GM06990 (cell line): Measurements from ENCODE around the gene ATP2A2.

Source experiments
- DNase-seq: peaks from one replicate; pipeline ENCODE4 v3.0.0-alpha.2; 2011; ENCODE audit not compliant: insufficient read length; ENCODE audit errors: extremely low read depth
- H3K27me3 ChIP-seq: replicated peaks from 2 replicates; pipeline ENCODE4 v1.6.0; 2011; ENCODE audit warnings: low read length; ENCODE audit not compliant: control insufficient read depth, insufficient read depth
- H3K36me3 ChIP-seq: 2 replicates; pipeline ENCODE4 v1.5.1; 2011; ENCODE audit warnings: low read length; ENCODE audit not compliant: control insufficient read depth, insufficient read depth
- H3K4me3 ChIP-seq: replicated peaks from 2 replicates; pipeline ENCODE4 v1.5.1; 2011; ENCODE audit warnings: low read depth, mild to moderate bottlenecking, control low read depth, low read length
- CTCF ChIP-seq: IDR thresholded peaks from 2 replicates; pipeline ENCODE4 v1.5.1; 2011; ENCODE audit warnings: low read length, control low read depth, mild to moderate bottlenecking, inconsistent platforms; ENCODE audit not compliant: insufficient read depth, poor library complexity, severe bottlenecking

Gene ATP2A2

GRCh38 chr12:110277530-110278254, 3.4 kb upstream of the ATP2A2 start:
- Histone ChIP-seq H3K36me3 (no peaks in the 10 kb centered on the region), H3K4me3 (no peak overlapping the region), H3K27me3 (no peaks in the 10 kb centered on the region)
- DNase-seq = no peak
- no peak for TF ChIP-seq CTCF

GRCh38 chr12:110278255-110278536, 2.9 kb upstream of the ATP2A2 start:
- no peak overlapping the region for H3K4me3 ChIP-seq
- no peaks in the 10 kb centered on the region for H3K27me3 ChIP-seq
- no peak for DNase-seq
- no peak for TF ChIP-seq CTCF
- H3K36me3 ChIP-seq = no peaks in the 10 kb centered on the region

- DNase-seq = no peak
- TF ChIP-seq CTCF = no peak
- Histone ChIP-seq H3K4me3 (no peak overlapping the region; the same call in 1 of the 2 replicates), H3K27me3 (no peaks in the 10 kb centered on the region), H3K36me3 (no peaks in the 10 kb centered on the region)
These were observed 1.3 kb upstream of the ATP2A2 start for GRCh38 chr12:110279566-110280375.

GRCh38 chr12:110280392-110280778, 662 bp upstream of the ATP2A2 start:
- no peak for DNase-seq
- Histone ChIP-seq H3K36me3 (no peaks in the 10 kb centered on the region; the same call in 1 of the 2 replicates), H3K27me3 (no peaks in the 10 kb centered on the region), H3K4me3 (peak overlapping the region; percentile 81)
- TF ChIP-seq CTCF = no peak

- peak overlapping the region; percentile 97 for H3K4me3 ChIP-seq
These were observed 677 bp downstream of the ATP2A2 start for GRCh38 chr12:110281549-110282299.

More at GRCh38 chr12:110281549-110282299, 677 bp downstream of the ATP2A2 start:
- Histone ChIP-seq H3K36me3 (peaks cover 2% of the 10 kb centered on the region; the same call in 1 of the 2 replicates), H3K27me3 (no peaks in the 10 kb centered on the region)
- peak; percentile 79 for DNase-seq
- no peak for TF ChIP-seq CTCF
